DND-41 (cell line): ENCODE data around the gene FAM111B.
"Not testable (repeated sequence)": the region's sequence is repeated elsewhere in the genome, so short reads cannot be mapped to it uniquely, and the experiment has no call there.

ENCODE experiments used
- CTCF ChIP-seq: IDR thresholded peaks from 2 replicates; pipeline ENCODE4 v1.5.1; 2012; ENCODE audit warnings: borderline replicate concordance, low read length, moderate library complexity, mild to moderate bottlenecking; ENCODE audit not compliant: poor library complexity, severe bottlenecking; ENCODE audit errors: extremely low read depth
- EZH2 ChIP-seq: IDR thresholded peaks from 3 replicates; pipeline ENCODE4 v1.6.1; 2012; ENCODE audit warnings: borderline replicate concordance, low read depth, mild to moderate bottlenecking, moderate library complexity, low read length, inconsistent platforms; ENCODE audit not compliant: severe bottlenecking

GRCh38 chr11:59095225-59095624 lies 11.8 kb upstream of the FAM111B start:
- not testable (repeated sequence) for TF ChIP-seq EZH2, CTCF
